HG02870 (cell line): ENCODE data around the gene YTHDF1.
"Not testable (repeated sequence)": the region's sequence is repeated elsewhere in the genome, so short reads cannot be mapped to it uniquely, and the experiment has no call there.

ENCODE experiments used
- ATAC-seq: cut with Tn5 transposase; IDR thresholded peaks from one replicate; pipeline ENCODE4 v1.9.1; 2021; ENCODE audit warnings: mild to moderate bottlenecking, moderate library complexity; ENCODE audit not compliant: unreplicated experiment

The YTHDF1 gene

DNA sequence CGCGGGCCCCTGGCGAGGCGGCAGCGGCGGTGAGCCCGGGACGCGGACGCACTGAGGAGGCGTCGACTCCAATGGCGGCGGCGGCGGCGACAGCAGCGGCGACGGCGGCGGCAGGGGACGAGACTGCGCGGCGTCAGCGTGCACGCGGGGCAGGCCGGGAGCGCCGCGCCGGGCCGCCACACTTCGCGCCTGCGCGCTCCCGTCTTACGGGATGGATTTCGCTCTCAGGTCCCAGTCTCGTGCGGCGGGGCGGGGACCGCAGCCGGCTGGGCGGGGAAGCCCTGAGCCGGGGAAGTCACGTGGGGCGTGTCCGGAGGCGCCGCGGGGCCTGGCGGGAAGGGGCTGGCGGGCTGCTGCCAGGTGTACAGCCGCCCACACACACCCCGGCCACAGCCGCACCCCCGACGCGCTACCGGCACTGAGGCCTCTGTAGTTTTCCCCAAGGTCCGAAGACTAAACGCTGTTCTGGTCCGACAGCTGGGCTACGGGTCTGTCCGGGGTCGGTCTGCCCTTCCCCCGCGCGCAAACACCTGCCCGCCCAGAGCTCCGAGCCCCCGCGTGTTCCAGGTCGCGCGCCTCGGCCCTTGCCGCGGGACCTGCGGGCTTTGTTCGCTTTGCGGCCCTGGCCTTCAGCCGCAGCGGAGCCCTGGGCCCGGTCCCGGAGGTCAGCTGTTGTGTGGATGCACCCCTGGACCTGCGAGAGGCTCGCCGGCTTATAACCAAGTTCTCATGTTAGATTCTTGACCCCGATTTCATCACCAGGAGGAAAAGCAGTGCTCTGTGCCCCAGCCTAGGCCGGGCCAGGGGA is at the start of gene YTHDF1:
Gene YTHDF1 (minus strand): TSS at position 91 of the 808 bp plus-strand sequence. CDS start 239 bp downstream, outside the sequence.
- peak; percentile 89 for ATAC-seq

DNA sequence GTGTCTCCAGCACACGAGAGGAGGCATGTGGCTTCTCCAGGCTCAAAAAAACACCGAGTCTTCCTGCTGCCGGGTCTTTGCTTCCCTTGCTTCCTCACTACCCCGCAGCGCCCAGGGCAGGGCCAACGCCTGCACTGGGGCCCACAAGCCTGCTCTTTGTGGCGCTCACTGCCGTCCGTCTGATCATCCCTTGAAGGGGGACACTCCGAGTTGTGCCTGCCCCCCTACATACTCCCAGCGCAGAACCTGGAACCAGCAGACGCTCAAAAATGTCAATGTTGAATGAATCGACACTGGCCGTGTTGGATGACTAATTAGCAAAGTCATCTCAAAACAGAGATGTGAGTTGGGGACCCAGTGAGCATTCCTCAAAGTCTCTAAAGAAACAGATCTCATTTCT is 48.6 kb upstream of the YTHDF1 start:
- ATAC-seq, result no peak

DNA sequence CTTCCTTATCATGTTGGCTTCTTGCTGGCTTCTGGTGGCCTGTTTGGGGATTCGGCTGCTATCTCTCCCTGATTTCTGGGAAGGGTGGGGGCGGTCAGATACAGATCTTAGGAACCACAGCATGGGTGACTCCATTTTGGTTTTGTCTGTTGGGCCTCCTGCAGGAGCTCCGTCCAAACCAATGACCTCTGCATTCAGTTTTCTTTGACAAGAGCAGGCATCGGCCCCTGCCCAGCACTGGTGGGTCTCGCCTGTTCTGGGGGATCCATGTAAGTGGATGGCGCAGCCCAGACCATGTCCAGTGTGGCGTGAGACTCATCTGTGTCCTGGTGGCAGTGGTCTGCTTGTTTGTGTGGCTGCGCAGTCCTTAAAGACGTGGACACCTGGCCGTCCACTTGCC is 48.1 kb upstream of the YTHDF1 start:
- no peak for ATAC-seq

DNA sequence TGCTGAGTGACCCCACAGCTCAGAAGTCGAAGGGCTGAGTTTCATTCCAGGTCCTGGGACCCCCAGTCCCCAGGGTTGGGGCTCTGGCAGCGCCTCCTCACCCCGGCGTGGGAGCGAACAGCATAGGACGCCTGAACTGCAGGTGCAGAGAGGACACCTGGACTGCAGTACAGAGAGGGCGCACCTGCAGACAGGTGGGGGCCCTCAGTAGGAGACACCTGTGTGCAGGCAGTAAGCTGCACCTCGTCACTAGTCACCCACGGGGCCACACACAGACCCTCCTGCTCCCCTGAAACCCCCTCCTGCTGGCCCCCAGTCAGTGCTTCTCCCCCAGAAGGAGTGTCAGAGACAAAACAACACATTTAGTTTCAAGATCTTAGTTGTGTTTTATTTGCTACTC is 46.9 kb upstream of the YTHDF1 start:
- no peak for ATAC-seq

DNA sequence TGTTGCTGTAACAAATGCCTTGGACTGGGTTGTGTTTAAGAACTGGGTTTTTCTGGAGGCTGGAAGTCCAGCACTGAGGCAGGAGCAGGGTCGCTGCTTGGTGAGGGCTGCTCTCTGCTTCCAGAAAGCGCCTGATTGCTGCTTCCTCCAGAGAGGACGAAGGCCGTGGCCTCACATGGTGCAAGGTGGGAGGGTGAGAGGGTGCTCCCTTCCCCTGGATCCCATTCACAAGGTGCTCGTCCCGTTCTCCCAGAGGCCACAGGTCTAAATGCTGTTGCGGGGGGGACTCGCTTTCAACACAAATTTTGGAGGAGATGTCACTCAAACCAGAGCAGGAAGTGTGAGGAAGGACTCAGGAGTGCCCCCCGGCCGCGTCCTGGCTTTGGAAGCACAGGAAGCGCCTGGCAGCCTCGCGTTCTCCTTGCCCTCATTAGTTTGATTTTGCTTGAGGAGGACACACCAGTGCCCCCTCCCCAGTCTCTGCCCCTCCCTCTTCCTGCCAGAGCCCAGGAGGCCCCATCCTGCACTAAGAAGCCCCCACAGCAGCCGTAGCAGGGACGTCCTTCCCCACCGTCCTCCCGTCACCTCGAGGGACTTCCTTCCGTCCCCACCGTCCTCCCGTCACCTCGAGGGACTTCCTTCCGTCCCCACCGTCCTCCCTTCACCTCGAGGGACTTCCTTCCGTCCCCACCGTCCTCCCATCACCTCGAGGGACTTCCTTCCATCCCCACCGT is 46.0 kb upstream of the YTHDF1 start:
- no peak for ATAC-seq

DNA sequence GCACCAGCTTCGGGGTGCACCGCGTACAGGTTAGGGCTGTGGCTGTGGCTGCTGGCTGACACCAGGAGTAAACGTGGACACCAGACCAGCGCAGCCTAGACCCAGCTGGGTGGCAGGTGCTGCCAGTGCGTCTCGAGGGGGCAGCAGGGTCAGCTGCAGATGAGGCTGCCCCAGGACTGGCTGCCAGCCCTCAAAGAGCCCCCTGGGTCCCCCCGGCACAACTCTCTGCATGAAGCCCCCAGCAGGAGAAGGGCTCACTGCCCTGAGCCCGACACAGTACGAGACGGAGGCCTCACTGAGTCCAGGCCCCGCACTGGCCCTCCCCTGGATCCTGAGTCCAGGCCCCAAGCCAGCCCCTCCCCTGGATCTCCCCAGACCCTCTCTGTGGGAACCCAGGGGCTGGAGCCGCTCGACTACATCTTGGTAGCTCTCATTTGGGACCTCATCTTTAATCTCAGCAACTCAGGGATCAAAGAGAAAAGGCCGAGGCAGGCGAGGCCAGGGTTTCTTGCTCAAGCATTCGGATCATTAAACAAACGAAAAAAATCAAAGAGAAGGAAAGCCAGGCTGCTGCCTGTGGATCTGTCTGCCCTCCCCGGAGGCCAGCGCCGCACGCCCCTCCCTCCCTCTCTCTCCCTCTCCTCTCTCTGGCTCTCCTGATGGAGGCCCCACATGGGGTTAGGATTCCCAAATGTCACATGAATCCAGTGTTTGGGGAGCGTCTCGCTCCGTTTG is 45.3 kb upstream of the YTHDF1 start:
- ATAC-seq, result no peak

DNA sequence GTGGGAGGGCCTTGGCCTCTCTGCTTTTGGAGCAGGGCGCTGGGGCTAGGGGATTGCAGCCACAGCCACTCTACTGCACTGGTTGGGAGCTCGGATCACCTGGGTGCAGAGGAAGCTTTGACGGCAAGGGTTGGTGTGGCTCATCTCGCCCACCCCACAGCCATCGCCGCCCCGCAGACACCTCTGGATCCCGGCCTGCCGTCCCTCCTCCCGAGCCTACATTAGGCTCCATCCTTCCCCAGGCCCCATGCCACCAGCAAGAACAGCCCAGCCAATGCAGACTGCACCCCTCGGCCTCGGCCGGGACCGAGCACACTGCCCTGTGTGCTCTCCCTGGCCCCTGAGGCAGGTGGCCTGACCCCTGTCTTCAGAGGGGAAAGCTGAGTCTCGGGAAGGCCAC is 44.6 kb upstream of the YTHDF1 start:
- no peak for ATAC-seq

DNA sequence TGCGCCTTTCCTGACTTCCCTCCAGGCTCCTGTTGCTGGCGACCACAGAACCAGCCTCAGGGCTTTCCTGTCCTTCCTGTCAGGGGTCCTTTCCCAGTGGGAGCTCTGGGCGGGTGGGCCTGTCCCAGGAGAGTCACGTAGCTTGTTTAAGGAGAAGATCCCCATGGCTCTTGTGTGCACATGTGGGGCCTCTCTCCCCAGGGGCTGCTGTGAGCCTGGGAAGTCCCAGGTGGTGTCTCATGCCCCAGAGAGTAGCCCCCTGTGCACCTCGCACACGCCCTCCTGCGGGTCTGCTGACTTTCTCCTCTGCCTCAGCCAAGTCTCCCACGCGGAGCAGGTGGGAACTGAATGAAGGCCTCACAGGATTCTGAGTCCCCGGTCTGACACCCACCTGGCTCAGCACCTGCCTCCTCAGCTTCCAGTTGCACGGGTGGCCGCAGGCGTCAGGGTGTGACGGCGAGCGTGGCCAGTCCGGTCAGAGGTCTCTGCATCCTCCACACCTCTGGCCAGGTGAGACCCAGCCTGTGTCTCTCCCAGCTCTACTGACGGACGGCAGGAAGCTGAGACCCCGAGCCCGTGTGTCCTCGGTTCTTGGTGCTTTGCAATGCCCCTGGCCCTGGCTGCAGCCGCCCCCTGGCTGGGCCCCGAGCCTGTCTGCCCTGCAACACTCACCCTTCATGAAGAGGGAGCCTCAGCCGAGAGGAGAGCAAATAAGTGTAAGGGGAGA is 44.0 kb upstream of the YTHDF1 start:
- no peak for ATAC-seq

DNA sequence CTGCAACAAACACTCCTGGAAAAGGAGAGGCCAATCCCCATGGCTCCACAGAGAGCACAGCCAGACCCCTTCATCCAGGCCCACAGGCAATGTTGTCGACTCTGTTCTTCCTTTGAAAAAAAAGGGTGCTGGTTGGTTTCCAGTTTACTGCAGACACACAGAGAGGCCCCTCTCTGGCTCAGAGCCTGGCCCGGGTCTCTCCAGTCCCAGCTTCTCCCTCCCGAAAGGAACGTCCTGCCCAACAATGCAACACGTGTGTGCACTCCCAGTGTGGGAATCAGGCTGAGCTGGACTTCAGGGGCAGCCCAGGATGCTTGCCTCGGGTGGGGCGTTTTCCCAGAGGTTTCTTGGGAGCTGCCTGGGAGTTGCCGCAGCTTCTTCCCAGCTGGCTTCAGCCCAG is 42.9 kb upstream of the YTHDF1 start:
- no peak for ATAC-seq

DNA sequence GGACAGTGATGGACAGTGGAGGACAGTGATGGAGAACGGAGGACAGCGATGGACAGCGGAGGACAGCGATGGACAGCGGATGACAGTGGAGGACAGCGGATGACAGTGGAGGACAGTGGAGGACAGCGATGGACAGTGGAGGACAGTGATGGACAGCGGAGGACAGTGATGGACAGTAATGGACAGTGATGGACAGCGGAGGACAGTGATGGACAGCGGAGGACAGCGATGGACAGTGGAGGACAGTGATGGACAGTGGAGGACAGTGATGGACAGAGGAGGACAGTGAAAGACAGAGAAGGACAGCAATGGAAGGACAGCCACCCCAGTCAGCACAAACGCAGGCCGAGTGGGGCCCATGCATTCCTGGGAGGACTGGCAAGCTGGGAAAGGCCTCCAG is 41.7 kb upstream of the YTHDF1 start:
- no peak for ATAC-seq

DNA sequence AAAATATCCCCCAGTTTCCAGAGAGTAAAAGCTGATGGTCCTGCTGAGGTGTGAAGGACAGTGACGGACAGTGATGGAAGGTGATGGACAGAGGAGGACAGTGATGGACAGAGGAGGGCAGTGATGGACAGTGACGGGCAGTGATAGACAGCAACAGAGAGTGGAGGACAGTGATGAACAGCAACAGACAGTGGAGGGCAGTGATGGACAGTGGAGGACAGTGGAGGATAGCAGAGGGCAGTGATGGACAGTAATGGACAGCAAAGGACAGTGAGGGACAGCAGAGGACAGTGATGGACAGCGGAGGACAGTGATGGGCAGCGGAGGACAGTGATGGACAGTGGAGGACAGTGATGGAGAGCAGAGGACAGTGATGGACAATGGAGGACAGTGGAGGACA is 41.0 kb upstream of the YTHDF1 start:
- ATAC-seq, result no peak

DNA sequence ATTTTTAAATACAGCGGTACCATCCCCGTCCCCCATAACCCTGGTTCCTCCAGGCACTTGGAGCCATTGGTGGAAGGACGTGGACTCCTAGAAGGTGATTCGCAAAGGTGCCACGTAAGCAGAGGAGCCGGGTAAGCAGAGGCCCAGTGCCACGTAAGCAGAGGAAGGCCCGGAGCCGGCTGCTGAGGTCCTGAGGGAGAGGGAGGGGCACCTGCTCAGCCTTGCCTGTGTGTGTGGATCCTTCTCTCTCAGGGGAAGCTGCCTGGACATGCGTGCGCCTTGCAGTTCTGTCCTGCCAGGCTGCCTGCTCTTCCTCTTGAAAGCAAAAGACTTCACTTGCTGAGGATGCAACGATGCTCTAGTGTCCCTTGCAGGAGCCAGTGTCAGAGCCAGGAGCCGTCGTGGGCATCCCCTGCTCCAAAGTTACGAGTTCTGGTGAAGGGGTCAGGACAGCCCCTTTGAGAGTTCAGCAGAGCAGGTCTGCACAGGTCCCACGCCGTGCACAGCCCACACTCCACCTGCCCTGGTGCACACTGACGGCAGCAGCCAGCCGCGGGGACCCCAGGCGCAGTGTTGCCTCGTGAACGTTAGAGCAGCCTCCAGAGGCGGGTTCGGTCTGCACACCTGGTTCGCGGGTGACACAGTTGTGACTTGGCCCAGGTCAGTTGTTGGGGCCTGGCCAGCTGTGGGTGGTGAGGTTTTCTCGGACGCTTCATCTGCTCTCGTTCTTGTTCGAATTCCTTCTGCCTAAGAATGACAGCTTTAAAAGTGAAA is 40.2 kb upstream of the YTHDF1 start:
- ATAC-seq, result no peak

DNA sequence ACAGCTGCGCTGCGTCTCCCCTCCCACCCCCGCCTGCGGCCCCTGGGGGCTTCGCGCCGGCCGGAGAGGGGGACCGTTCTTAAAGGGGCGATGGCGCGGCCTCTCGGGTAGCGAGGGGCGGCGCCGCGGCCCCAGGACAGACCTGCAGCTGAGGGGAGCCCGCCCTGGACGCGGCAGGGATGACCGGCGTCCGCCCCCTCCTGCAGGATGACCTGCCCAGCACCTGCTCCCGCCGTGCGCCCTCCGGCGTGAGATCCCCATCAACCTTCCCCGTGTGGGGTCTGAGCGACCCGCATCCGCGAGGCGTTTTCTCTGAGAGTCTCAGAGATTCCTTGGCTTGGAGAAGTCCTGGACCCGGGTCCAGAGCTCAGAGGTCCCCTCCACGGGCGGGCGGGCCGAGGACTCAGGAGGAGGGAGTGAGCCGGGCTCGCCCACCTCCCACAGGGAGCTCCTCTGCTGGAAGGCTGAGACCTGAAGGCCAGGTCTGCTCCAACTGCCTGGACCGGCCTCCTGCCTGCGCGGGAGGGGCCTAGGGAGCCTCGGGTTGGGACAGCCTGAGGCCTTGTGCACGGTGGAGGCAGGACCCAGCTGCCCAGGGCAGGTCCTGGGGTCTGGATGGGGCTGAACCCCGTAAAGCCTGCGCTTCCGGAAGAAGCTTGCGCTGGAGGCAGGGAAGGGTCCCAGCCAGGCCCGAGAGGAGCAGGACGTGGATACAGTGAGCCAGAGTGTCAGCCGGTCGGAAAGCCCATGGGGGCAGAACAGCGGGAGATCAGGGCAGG is 38.9 kb upstream of the YTHDF1 start:
- ATAC-seq, result no peak

DNA sequence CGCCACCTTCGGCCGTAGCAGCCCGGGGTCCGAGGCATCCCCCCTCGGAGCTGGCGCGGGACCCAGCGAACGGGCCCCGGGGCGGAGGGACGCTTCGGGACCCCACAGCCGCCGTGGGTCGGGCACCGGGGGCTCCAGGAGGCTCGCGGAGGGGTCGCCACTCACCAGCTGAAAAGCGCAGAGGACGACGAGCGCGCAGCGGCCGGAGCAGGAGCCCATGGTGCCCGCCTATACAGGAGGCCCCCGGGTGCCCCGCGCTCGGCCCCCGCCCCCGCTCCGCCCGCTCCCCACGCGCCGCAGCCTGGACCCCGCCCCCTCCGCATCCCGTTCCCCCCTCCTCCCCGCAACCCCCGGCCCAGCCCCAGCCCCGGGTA is 38.3 kb upstream of the YTHDF1 start, which contains the start of gene NKAIN4:
Gene NKAIN4 (minus strand): TSS at position 232 of the 374 bp plus-strand sequence. CDS start 13 bp downstream, at position 219.
- no peak for ATAC-seq

DNA sequence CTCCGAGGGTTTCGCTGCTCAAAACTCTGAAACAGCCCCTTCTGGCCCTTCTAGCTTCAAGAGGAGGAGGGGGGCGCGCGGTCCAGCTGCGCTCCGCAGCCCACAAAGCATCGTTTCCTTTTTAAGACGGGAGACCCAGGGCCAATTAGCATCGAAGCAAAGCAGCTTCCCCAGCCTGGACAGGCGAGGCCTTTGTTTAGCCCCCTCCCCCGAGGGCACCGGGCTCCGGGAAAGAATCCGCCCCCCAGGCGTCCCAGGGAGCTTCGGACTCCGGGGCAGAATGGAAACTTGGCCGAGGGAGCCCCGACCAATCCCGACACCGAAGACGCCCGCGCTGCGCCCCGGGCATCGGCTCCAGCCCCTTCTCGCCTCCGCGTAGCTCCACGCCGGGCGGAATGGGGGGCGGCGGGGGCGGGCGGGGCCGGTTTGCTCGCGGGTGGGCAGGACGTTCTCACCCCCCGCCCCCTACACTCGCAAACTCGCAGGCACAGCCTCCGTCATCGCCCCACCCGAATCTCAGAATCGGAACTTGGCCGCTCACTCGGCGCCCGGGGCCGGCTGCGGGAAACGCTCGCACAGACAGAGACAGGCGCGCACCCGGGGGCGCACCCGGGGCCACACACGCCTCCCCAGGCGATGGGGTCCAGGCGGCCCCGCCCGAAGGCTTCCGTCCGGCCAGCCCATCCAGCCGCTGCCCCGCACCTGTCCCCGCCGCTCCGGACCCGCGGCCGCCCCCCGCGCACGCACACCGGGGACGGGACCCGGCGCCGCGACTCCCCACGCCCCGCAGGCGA is 37.7 kb upstream of the YTHDF1 start:
- ATAC-seq, result no peak

DNA sequence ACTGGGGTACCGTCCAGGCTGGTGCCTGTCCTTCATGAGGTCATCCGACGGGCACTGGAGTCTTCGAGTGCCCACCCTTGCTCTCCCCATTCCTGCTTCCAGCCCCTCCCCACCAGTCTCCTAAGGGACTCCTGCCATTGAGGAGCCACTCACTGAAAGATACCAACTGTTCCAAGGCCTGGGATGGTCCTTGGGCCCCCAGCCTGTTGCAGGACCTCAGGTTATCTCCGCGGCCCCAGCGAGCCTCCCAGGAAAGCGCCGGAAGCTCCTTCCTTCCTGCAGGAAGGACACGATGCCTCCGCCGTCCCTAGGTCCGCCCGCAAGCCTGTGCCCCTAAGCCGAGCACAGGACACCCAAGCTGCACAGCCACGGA is 37.1 kb upstream of the YTHDF1 start:
- ATAC-seq, result no peak

DNA sequence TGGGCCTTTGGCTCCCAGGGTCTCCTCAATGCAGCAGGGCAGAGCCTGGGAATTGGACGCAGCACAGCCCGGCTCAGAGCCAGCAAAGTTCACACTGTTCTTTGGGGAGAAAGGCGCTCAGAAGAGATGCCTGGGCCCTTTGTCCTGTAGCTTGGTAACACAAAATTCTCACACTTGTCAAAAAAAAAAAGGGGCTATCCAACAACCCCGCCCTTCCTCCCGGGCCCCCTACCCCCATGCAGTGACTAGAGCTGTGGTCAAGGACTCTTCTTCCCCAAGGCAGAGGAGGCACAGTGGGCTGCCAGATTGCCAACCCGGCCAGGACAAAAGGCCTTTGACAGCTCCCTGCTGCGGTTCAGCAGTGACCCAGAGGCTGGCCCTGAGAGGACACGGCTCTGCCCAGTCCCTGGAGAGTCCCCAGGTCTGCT is 36.4 kb upstream of the YTHDF1 start:
- no peak for ATAC-seq

DNA sequence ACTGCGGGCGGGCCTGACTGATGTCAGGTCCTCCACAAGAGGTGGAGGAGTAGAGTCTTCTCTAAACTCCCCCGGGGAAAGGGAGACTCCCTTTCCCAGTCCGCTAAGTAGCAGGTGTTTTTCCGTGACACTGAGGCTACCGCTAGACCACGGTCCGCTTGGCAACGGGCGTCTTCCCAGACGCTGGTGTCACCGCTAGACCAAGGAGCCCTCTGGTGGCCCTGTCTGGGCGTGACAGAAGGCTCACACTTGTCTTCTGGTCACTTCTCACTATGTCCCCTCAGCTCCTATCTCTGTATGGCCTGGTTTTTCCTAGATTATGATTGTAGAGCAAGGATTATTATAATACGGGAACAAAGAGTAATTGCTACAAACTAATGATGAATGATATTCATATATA is 35.4 kb upstream of the YTHDF1 start:
- ATAC-seq, result not testable (repeated sequence)

DNA sequence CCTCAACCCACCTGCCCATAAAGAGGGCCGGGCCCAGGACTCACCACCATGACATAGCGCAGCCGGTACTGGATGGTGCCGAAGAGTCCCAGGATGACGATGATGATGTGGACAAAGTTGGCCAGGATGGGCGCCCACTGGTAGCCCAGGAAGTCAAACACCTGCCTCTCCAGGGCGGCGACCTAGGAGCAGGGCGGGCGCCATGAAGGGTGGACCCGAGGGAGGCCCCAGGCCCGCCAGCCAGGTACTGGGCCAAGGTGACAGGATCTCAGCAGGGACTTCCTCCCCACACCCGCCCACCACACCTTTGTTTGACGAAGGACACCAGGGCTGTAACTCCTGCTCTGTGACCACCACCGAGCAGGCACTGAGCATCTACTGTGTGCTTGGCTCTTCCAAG is 34.0 kb upstream of the YTHDF1 start:
- ATAC-seq, result no peak
